ENCODE results near the gene GALNT11. TPM values are rescaled to one million over a fixed set of nuclear protein-coding genes. Genes with fewer than 3 reads are reported as not detected.
"Not testable (repeated sequence)": the region's sequence is repeated elsewhere in the genome, so short reads cannot be mapped to it uniquely, and the experiment has no call there.

GALNT11 gene
- total RNA-seq, 1 donor from 2014 or later, result 37.1 TPM

- Mint-ChIP-seq H3K4me1 (ENCODE audit: low read depth) (no peaks in the 10 kb centered on the region), H3K27ac (ENCODE audit: unreplicated experiment) (no peak overlapping the region), H3K36me3 (ENCODE audit: low read depth) (no peaks in the 10 kb centered on the region), H3K4me3 (ENCODE audit: unreplicated experiment) (no peak overlapping the region), H3K27me3 (ENCODE audit: low read depth) (peaks cover 5% of the 10 kb centered on the region), H3K9me3 (ENCODE audit: low read depth) (peaks cover 7% of the 10 kb centered on the region)
- DNase-seq (ENCODE audit: low spot score), result no peak
- TF ChIP-seq CTCF (IDR thresholded peaks at IDR 0.05), result no peak
Observed at GRCh38 chr7:152015600-152015999, 9.9 kb upstream of the GALNT11 start.

GRCh38 chr7:152016947-152017346 is 8.5 kb upstream of the GALNT11 start:
- no peaks in the 10 kb centered on the region for H3K27me3 Mint-ChIP-seq (ENCODE audit: low read depth)

GRCh38 chr7:152017683-152018082 is 7.8 kb upstream of the GALNT11 start:
- not testable (repeated sequence) for H3K27ac Mint-ChIP-seq (ENCODE audit: unreplicated experiment); H3K27me3 Mint-ChIP-seq (ENCODE audit: low read depth); H3K9me3 Mint-ChIP-seq (ENCODE audit: low read depth); H3K4me1 Mint-ChIP-seq (ENCODE audit: low read depth); H3K36me3 Mint-ChIP-seq (ENCODE audit: low read depth); H3K4me3 Mint-ChIP-seq (ENCODE audit: unreplicated experiment); DNase-seq (ENCODE audit: low spot score)

More at GRCh38 chr7:152016947-152017346, 8.5 kb upstream of the GALNT11 start:
- TF ChIP-seq CTCF (IDR thresholded peaks at IDR 0.05), result no peak
- DNase-seq (ENCODE audit: low spot score), result no peak
- no peak overlapping the region for H3K4me3 Mint-ChIP-seq (ENCODE audit: unreplicated experiment)
- no peaks in the 10 kb centered on the region for H3K36me3 Mint-ChIP-seq (ENCODE audit: low read depth)
- no peak overlapping the region for H3K27ac Mint-ChIP-seq (ENCODE audit: unreplicated experiment)
- H3K4me1 Mint-ChIP-seq (ENCODE audit: low read depth), result no peaks in the 10 kb centered on the region
- H3K9me3 Mint-ChIP-seq (ENCODE audit: low read depth), result peaks cover 7% of the 10 kb centered on the region

- not testable (repeated sequence) for H3K36me3 Mint-ChIP-seq (ENCODE audit: low read depth); H3K9me3 Mint-ChIP-seq (ENCODE audit: low read depth); H3K27ac Mint-ChIP-seq (ENCODE audit: unreplicated experiment); DNase-seq (ENCODE audit: low spot score); H3K27me3 Mint-ChIP-seq (ENCODE audit: low read depth); H3K4me3 Mint-ChIP-seq (ENCODE audit: unreplicated experiment)
- H3K4me1 Mint-ChIP-seq (ENCODE audit: low read depth), result peaks cover 12% of the 10 kb centered on the region
Observed at GRCh38 chr7:152021740-152022139, 3.7 kb upstream of the GALNT11 start.

GRCh38 chr7:152025937-152026890 is 740 bp downstream of the GALNT11 start:
- H3K4me1 Mint-ChIP-seq (ENCODE audit: low read depth), result peaks cover 21% of the 10 kb centered on the region
- no peaks in the 10 kb centered on the region for H3K27me3 Mint-ChIP-seq (ENCODE audit: low read depth)
- H3K9me3 Mint-ChIP-seq (ENCODE audit: low read depth), result no peaks in the 10 kb centered on the region
- peak; percentile 66 for TF ChIP-seq CTCF (IDR thresholded peaks at IDR 0.05)
- H3K4me3 Mint-ChIP-seq (ENCODE audit: unreplicated experiment), result peak overlapping the region; percentile 80
- DNase-seq (ENCODE audit: low spot score), result no peak
- H3K27ac Mint-ChIP-seq (ENCODE audit: unreplicated experiment), result peak overlapping the region; percentile 53
- H3K36me3 Mint-ChIP-seq (ENCODE audit: low read depth), result peaks cover 10% of the 10 kb centered on the region

- DNase-seq (ENCODE audit: low spot score); H3K36me3 Mint-ChIP-seq (ENCODE audit: low read depth); H3K9me3 Mint-ChIP-seq (ENCODE audit: low read depth); H3K27me3 Mint-ChIP-seq (ENCODE audit: low read depth); H3K27ac Mint-ChIP-seq (ENCODE audit: unreplicated experiment); H3K4me3 Mint-ChIP-seq (ENCODE audit: unreplicated experiment): not testable (repeated sequence)
- peaks cover 21% of the 10 kb centered on the region for H3K4me1 Mint-ChIP-seq (ENCODE audit: low read depth)
Observed at GRCh38 chr7:152027491-152028365, 2.3 kb downstream of the GALNT11 start.
